T-helper 22 cell (primary cell): ENCODE measurements around the gene NR2F1-AS1.

Experiments
- DNase-seq: peaks from one replicate; pipeline ENCODE4 v3.0.0-alpha.2; 2020; ENCODE audit warnings: low read depth

The NR2F1-AS1 gene

DNA sequence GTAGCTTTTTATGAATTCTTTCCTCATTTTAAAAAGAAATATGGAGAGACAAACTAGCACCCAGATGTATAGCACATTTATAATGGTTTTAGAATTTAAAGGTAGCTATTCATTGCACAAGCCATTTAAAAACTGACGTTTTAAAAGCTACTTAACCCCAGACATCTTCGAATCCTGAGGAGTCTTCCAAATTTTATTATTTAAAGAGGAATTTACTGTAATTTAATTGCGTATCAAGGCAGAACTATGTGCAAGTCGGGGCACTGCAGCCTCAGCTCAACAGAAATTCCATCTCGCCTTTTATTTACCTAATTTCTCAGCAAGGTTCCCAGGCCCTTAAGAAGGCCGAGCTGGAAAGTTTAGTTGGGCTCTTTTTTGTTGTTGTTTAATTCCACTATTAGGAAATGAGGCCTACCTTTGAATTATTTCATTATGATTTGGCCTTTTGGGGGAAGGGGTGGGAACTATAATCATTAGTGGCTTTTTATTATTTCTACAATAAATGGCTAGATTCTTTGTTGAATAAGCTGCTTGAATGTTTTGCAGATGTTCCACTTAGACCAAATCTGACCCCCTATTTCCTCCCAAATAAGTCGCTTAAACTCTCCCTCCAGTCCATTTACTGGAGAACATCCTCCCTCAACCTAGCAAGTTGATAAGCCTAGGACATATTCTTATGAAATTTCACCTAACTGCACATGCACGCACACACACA is 22.2 kb upstream of the NR2F1-AS1 start:
- no peak for DNase-seq

DNA sequence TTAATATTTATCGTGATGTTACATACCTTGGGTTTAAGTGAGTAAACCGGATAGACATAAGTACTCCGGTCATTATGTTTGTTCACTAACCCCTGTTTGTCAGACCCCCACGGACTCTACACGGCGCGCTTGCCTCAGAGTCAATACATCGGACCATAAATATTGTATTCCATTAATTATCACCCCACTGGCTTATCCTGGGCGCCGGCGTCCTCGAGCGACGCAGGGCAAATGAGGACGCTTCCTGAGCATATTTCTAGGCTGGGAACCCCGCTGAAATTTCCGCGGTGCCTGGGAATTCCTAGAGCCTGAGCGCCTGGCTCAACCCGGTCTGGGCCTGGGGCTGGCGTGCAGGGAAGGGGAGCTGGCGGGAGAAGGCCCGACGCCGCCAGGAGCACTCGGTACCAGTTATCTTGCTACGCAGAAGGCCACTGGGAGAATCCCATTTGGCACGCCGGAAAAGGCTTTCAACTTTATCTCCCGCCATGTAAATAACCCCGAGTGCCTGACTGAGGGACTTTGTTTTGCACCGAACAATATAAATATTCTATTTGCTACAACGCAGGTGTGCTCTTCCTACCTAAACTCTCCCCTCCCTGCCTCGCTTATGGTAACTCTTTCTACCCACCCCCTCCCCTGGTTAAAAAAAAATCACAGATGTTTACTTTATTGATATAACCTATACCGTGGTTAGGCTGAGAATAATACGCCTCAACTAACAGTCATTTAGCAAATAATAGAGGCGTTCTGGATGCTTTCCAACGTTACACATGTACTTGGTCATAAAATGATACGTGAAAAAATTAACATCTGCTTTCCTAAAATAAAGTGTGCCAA is 21.4 kb upstream of the NR2F1-AS1 start:
- DNase-seq: no peak

DNA sequence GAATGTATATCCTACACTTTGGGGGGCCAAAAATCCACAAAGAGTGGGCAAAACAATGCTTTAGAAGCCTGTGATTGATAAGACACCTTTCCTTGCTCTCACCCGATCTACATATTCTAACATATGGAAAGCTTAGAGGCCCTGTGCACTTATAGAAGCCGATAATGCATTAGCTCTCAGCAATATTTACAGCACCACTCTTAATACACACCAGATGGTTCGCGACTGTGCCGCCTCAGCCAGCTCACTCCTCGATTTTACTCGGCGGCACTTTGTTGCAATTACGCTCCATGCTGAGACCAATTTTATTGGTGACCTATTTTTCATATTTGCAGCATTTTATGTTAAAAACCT is 20.8 kb upstream of the NR2F1-AS1 start:
- DNase-seq: no peak

DNA sequence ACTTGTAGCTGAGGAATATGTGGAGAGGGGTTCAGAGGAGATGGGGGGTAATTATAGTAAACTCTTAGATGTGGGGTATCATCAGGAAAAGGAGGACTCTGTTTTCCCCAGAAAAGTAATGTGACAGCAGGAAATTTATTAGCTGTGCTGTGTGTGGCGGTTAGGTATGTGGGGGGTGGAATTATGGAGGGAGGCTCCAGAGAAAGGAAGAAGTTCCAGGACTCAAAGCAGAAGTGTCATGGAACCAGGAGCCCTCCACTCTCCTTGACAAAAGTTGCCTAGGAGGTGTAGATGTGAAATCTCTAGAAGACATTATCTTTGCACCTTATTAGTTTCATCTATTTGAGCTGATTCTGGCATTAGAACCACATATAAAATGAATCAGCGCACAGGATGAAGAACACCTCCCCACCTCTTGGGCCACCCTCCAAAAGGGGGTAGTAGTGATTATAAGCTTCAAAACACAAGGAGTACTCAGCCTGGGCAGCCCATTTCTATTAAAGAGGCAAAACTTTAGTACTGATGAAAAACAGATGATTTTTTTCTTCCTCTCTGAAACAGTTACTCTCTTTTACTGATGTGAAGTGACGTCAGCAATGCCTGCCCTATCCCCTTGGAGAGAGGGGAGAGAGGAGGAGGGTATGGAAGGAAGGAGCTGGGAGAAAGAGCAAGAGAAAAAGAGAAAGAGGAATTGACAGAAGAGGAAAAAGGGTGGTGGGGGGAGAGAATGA is 20.2 kb upstream of the NR2F1-AS1 start:
- no peak for DNase-seq

DNA sequence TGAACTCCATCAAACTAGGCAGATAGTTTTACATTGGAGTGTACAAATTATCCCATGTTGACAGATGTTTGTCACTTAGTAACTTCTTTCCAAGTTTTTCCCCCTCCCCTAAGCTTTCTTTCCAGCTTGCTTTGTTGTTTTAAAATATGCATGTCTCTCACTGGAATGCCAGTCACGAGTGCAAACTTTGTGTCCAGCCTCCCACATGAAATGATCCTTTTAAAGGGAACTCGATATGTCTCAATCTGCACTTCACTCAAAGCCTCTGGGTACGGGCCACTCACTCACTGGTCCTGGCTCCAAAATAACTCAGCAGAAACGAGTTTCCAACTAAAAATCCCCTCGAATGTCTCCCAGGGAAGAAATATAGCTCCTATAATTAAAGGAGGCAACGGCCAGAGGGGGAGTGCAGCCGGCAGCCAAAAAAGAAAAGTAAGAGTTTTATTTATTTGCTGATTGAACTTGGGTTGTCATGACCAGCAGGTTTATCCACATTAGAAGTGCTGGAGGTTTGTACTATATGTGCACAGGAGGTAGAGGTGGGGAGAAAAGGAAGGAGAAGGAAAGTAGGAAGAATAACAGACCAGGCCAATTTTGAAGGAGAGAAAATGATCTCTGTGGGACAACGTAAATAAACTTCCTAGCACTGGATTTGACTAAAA is 19.5 kb upstream of the NR2F1-AS1 start:
- no peak for DNase-seq

DNA sequence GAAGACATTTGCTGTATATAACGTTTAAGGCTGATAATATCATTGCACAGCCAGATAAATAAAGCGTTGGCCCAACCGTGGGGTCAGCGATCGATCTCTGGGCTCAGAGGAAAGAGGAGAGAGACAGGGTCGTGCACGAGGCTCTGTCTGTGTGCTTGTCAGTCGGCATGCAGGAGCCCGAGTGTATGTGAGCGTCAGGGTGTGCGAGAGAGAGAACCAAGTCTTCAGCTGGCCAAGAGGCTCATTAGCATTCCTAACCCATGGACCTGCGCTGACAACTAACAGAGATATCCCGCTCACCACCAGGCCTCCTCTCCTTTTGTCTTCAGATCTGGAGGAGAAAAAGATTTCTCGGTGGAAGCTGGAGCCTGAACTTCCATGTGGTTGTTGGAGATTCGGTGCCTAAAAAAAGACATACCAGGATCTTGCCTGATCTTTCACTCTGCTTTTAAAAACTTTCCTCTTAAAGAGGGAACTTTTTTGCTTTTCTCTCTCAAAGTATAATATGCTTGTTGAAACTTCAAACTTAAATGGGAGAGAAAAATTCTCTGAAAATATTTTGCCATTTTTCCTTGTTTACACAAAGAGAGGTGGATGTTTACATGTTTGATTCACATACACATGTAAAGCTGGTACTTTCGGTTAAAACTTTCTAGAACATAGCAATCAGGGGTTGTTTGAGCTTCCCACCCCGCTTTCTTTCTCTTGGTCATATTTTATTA is 18.5 kb upstream of the NR2F1-AS1 start:
- DNase-seq: no peak

DNA sequence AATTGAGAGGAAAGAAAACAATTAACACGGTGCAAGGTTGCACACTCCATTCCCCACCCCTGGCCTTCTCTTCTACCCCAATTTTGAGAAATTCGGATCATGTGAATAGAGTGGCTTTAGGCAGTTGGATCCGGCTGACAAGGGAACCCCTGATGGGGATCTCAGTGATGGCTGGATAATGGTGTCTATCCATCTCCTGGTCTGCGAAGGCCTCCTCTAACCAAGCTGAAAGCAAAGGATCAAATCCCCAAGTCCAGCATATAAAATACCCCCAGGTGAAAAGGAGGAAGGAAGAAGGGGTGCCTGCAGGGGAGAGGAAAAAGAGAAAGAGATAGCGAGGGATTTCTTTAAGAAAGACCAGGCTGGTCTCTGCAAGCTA is 18.0 kb upstream of the NR2F1-AS1 start:
- no peak for DNase-seq

DNA sequence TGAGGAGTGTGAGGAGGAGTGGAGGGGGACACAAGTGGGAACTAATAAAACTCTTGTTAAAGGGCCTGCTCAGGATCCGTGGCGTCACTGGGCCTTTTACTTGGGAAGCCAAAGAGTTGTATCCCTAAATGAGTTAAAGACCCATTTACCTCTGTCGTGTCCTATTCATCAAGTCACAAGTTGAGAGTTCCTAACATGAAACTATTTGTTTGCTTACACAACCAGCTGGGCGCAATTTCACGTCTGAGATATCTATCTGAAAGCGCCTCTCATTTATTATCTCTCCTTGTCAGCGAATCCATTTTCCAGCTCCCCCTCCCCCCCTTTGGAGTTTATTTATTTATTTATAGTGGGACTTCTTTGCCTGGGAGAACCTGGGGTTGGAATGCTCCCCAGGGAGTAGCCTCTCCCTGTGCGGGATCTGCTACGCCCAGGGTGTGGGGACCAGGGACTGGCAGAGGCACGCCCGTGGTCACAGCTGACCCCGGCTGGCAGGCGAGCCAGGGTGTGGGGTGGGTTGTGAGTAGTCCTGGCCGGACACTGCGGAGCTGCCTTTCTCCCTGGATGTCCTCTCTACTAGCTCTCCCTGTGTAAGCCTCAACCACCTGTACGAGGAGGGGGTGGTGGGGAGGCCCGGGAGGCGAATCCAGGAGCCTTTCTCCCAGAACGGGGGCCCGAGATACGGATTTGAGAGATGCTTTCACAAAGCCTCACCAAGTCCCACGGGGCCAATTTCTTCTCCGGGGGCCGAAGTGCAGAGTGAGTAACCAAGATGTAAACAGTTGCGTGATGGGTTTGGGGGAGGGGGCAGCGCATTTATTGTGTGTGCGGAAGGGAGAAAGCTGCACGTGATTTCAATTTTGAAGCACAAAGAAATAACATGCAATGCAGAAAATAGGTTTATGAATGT is 17.3 kb upstream of the NR2F1-AS1 start:
- DNase-seq: no peak

DNA sequence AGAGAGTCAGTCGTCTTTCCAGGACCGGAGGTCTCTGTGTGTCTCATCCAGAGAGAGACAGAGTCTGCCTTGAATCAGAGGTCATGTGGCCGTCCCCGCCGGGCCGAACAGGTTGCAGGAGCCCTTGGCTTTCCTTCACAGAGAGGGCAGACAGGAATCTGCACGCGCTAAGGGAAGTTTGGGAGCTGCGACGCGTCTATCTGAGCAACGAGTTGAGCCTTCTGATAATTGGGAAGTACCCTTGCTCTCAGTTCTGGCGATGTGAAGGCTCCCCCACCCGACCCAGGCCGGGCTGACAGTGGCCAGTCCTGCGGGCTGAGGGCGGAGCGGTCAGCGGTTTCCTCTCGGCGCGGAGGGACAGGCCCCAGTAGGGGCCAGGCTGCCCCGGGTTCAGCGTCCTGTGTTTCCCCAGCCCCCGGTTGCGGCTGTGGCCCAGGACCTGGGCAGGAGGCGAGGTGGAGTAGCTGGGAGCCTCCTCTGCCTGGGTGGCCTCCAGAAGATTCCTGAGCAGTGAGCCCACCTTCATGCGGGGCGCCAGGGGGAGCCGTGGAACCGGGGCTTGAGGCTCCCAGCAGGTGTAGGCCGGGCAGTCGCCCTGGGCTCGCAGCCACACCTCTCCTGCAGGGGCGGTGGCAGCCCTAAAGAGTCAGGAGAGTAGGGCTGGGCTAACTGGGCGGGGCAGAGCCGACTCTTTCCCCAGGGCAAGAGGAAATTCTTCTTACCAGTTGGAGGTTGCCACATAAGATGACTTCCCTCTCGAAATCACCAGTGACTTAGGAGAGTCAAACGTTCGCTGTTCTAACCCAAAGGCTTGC is 15.9 kb upstream of the NR2F1-AS1 start:
- no peak for DNase-seq

DNA sequence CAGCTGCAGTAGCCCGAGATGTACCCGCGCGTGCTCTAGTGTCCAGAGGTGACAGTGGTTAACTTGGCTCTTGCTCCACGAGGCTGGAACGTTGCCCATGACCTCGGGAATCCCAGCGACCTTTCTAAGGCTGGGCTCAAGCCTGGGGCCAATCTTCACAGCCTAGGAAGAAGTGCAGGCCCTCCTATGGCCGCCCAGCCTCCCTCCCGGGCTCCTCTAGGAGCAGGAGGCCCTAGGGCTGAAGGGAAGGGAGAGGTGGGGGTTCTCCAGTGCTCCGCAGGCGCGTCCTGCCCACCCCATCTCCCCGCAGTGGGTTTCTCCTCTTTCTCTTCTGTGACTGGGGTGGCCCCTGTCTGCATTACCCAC is 15.3 kb upstream of the NR2F1-AS1 start:
- no peak for DNase-seq

DNA sequence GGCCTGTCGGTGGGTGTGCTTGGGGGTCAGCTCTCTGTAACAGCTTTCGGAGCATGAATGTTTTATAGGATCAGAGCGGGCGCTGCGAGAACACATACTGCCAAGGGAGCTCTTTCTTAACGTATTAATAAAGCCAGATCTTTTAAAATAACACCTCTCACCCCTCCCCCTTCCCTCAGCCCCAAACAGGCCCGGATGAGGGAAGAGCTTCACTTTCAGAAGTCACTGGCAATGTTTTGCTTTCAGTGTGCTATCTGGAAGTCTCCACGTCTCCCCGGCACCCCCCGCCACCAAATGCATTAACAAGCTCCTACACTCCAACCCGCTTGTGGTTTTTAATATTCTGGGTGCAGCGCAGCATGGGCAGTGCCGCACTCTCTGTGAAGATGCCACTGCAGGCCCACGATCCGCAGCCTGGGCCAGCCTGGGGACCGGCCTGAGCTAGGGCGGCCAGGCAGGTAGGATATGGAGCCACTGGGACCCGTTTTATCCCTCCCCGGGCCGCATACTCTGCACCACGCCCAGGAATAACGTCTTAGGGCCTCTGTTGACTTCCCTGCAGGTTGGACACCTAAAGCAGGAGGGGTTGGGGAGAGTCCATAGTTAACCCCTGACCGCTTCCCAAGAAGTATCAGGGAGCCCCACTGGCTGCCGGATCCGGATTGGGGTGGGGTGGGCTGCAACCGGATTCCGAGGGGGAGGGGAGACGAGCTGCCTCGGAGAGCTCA is 14.6 kb upstream of the NR2F1-AS1 start:
- no peak for DNase-seq

DNA sequence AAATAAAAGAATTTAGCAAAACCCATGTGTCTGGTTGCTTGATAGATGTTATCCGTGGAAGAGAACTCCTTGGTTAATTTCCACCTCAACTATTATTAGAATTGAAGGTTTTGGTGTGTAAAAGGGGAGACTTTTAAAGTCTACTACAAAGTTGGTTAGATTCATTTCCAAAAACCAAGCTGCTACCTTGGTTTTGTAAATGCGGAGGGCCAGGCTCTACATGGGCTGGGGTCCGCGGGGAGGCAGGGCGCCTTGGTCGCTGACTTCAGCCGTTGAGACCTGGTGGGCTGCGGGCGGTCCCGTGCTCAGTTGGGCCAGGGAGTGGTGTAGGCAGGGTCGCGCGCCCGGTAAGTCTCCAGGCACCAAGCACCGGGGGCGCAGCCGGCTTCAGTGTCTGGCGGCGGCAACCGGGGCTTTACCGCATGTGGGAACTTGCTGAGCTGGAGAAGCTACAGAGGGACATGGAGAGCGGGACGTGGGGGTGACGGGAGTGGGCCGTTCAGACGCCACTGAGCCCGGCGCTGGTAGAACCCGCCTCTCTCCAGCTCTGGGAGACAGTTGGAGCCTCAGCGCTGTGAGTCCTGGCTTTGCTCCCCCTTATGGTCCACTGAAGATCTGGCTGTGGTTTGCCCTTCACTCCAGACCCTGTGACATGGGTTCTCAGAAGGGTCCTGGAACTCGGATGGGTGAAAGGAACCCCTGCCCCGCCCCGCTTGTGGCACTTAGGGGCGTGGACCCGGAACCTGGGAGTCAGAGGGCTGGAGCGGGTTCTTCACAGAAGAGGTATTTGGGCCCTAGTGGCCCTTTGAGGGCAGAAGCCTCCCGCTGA is 13.8 kb upstream of the NR2F1-AS1 start:
- no peak for DNase-seq

DNA sequence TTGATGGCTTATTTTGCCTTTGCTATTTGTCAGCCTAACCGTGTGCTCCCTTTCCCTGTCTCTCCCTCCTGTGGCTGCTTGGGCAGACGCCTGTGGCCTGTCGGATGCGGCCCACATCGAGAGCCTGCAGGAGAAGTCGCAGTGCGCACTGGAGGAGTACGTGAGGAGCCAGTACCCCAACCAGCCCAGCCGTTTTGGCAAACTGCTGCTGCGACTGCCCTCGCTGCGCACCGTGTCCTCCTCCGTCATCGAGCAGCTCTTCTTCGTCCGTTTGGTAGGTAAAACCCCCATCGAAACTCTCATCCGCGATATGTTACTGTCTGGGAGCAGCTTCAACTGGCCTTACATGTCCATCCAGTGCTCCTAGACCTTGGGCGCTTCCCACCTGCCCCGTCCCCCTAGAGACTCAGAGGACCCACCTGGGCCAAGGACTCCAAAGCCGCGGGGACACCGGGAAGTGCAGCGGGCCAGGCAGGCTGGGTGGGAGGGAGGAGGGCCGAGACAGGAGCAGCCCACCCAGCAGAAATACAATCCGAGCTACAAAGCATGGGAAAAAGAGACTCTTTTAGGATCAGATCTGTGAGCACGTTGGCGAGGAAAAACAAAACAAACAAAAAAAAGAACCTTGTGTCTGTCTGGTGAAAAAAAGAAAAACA is 12.6 kb upstream of the NR2F1-AS1 start:
- no peak for DNase-seq

DNA sequence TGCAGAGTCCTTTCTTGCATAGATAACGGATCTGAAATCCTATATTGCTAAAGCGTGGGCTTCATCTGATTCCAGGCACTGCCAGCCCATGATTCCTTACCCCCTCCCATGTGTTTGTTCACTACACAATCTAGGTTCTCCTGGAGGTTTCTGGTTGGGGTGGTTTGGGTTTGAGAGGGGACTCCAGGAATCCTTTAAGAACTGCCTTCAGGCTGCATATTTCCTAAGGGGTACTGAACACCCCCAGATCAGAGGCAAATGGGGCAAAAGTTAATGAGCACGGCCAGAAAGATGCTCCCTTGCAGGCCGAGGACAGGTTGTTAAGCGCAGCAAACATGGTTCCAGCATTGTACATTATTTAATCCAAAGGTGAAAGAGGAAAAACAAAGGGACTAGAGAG is 11.9 kb upstream of the NR2F1-AS1 start:
- no peak for DNase-seq

DNA sequence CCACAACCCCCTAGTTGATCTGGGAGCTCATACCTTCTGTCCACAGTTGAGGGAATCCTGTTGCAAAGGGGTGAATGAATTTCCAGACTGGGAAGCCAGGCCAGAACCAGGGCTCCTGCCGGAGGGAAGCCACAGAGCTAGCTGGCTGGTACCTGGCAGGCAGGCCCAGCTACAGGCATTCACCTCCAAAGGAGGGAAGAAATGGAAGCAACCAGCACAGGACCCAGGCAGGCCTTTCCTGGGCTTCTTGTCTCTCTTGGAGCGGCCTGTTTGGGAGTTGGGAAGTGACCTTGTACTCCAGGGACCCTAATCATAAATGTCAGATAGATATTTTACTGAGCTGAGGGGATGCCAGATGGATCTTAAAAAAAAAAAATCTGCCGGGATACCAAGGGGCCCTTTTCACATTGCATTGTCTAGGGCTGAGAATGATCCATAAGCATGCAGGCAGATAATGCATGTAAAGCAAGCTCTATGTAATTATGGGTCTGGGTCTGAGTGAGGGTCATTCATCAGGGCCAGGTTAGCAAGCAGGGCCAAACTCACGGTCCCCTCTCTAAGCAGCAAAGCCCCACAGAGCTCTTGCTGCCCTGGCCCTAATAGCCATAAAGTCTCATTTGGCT is 10.4 kb upstream of the NR2F1-AS1 start:
- DNase-seq: no peak

DNA sequence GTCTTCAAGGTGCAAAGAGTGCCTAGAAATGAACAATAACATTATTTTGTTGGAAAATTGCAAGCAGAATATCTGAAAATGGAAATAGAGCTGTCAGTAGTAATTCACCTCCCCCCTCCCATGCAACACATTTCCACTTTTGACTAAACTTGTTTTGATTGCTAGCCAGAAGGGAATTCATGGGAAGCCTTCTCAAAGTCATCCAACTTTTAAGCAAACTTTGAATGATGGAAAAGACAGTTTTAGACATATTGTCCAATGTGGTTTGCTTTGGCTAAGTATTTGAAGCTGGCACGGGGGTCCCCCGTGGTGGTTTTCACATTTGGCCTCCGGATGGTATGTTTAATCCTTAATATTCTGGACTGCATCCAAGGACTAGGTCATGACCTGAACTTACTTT is 9.5 kb upstream of the NR2F1-AS1 start:
- no peak for DNase-seq

DNA sequence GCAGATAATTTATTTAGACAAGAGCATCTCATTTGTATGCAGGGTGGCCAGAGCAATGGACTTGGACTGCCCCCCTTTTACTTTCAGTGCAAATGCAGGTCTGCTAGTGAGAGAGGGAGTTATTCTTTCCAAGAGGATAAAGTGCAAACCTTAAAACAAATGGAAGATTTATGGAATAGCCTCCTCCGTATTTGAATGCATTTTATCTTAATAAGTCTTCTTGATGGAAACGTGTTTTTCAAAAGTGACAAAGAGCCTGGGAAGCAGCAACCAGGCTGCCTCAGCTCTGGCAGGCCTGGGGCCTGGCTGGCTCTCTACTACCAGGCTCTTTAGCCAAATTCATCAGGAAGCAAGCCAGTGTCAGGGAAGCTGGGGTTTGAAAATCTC is 8.8 kb upstream of the NR2F1-AS1 start:
- DNase-seq: no peak
